OCI-LY1 (cell line): ENCODE data around the gene SSH2.

Experiments used
- H2AFZ ChIP-seq: fragments of 200-600 bp; sonication (generic), shearing (Covaris generic); 2 replicates; pipeline ENCODE4 v1.6.0; 2014; ENCODE audit warnings: antibody characterized with exemption, mild to moderate bottlenecking, low read length
- H3F3A ChIP-seq: fragments of 200-600 bp; sonication (generic), shearing (Covaris generic); 2 replicates; pipeline ENCODE4 v1.6.0; 2014; ENCODE audit warnings: mild to moderate bottlenecking, antibody characterized with exemption, low read length, moderate library complexity; ENCODE audit not compliant: insufficient read depth
- H3K27ac ChIP-seq: fragments of 200-600 bp; sonication (generic); 2 replicates; pipeline ENCODE4 v1.5.1; 2014; ENCODE audit warnings: low read length, mixed run types, mild to moderate bottlenecking, low read depth; ENCODE audit not compliant: poor library complexity, severe bottlenecking
- H3K27me3 ChIP-seq: fragments of 200-600 bp; sonication (generic); 2 replicates; pipeline ENCODE4 v1.6.0; 2014; ENCODE audit warnings: antibody characterized with exemption, mild to moderate bottlenecking, low read length, moderate library complexity; ENCODE audit not compliant: insufficient read depth
- H3K36me3 ChIP-seq: fragments of 200-600 bp; sonication (generic); 2 replicates; pipeline ENCODE4 v1.6.1; 2014; ENCODE audit warnings: mild to moderate bottlenecking, antibody characterized with exemption, low read length, moderate library complexity, mixed read lengths; ENCODE audit not compliant: insufficient read depth
- H3K4me1 ChIP-seq: fragments of 200-600 bp; sonication (generic); 2 replicates; pipeline ENCODE4 v1.5.1; 2014; ENCODE audit warnings: mild to moderate bottlenecking, low read length, moderate library complexity; ENCODE audit not compliant: insufficient read depth, severe bottlenecking
- H3K4me2 ChIP-seq: fragments of 200-600 bp; sonication (generic), shearing (Covaris generic); 2 replicates; pipeline ENCODE4 v1.6.1; 2014; ENCODE audit warnings: low read length
- H3K4me3 ChIP-seq: fragments of 200-600 bp; sonication (generic); 2 replicates; pipeline ENCODE4 v1.5.1; 2014; ENCODE audit warnings: low read length, low read depth, mild to moderate bottlenecking, mixed read lengths; ENCODE audit not compliant: poor library complexity, severe bottlenecking
- H3K79me2 ChIP-seq: fragments of 200-600 bp; shearing (Covaris generic); 2 replicates; pipeline ENCODE4 v1.6.1; 2016; ENCODE audit warnings: mixed run types, low read length, mixed read lengths; ENCODE audit not compliant: insufficient read depth
- H3K9ac ChIP-seq: fragments of 200-600 bp; sonication (generic), shearing (Covaris generic); 2 replicates; pipeline ENCODE4 v1.6.1; 2014; ENCODE audit warnings: mild to moderate bottlenecking, low read length, mixed read lengths
- H3K9me2 ChIP-seq: fragments of 200-600 bp; sonication (generic), shearing (Covaris generic); 2 replicates; pipeline ENCODE4 v1.6.1; 2014; ENCODE audit warnings: low read depth, mild to moderate bottlenecking, low read length, mixed read lengths
- H3K9me3 ChIP-seq: fragments of 200-600 bp; shearing (Covaris generic); 2 replicates; pipeline ENCODE4 v1.6.1; 2014; ENCODE audit warnings: low read length, mixed read lengths
- H4K20me1 ChIP-seq: fragments of 200-600 bp; sonication (generic), shearing (Covaris generic); 2 replicates; pipeline ENCODE4 v1.6.0; 2016; ENCODE audit warnings: mild to moderate bottlenecking, low read length; ENCODE audit not compliant: insufficient read depth
- CTCF ChIP-seq: fragments of 200-600 bp; sonication (generic), shearing (Covaris generic); IDR thresholded peaks from 2 replicates; pipeline ENCODE4 v1.5.1; 2017; ENCODE audit warnings: mild to moderate bottlenecking, antibody characterized with exemption, low read length, moderate library complexity, mixed read lengths
- EZH2 ChIP-seq: fragments of 200-600 bp; sonication (generic), shearing (Covaris generic); IDR thresholded peaks from 2 replicates; pipeline ENCODE4 v1.8.0; 2017; ENCODE audit warnings: borderline replicate concordance, mixed run types, mild to moderate bottlenecking, antibody characterized with exemption, low read length, moderate library complexity, mixed read lengths

The SSH2 gene

DNA sequence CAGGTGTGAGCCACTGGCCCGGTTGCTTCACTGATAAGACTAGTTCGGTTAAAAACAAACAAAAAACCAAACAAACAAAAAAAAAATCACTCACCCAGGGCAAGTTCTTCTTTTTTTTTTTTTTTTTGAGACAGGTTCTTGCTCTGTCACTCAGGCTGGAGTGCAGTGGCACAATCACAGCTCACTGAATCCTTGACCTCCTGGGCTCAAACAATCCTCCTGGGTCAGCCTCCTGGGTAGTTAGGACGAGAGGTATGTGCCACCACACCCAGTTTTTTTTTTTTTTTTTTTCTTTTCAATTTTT is 187.9 kb downstream of the SSH2 start:
- peaks cover 20% of the 10 kb centered on the region for H3K36me3 ChIP-seq
- H3K79me2 ChIP-seq, result peaks cover 36% of the 10 kb centered on the region
- peak overlapping the region; percentile 39; the same call in 1 of the 2 replicates for H3K9ac ChIP-seq

GRCh38 chr17:29740017-29740416 is 190.0 kb downstream of the SSH2 start:
- Histone ChIP-seq H3K9me3 (no peaks in the 10 kb centered on the region), H3K4me3 (no peak overlapping the region), H3K36me3 (peaks cover 20% of the 10 kb centered on the region), H3K4me2 (peak overlapping the region; percentile 10; the same call in 1 of the 2 replicates), H3K79me2 (peaks cover 20% of the 10 kb centered on the region), H3K4me1 (peaks cover 54% of the 10 kb centered on the region), H3K9ac (no peak overlapping the region; the same call in 1 of the 2 replicates), H3K9me2 (no peaks in the 10 kb centered on the region), H4K20me1 (no peaks in the 10 kb centered on the region), H3K27ac (peak overlapping the region; percentile 84), H3K27me3 (no peaks in the 10 kb centered on the region), H3F3A (no peaks in the 10 kb centered on the region), H2AFZ (no peak overlapping the region)
- TF ChIP-seq CTCF (no peak), EZH2 (no peak)

More for the DNA sequence above, 187.9 kb downstream of the SSH2 start:
- H3K27ac ChIP-seq, result peak overlapping the region; percentile 84
- H4K20me1 ChIP-seq, result no peaks in the 10 kb centered on the region
- no peaks in the 10 kb centered on the region for H3K9me3 ChIP-seq
- H2AFZ ChIP-seq, result no peak overlapping the region
- no peak for TF ChIP-seq CTCF
- no peak for TF ChIP-seq EZH2
- peak overlapping the region; percentile 44 for H3K4me3 ChIP-seq
- no peaks in the 10 kb centered on the region for H3K9me2 ChIP-seq
- H3K27me3 ChIP-seq, result no peaks in the 10 kb centered on the region
- peak overlapping the region; percentile 46; the same call in 1 of the 2 replicates for H3K4me2 ChIP-seq
- H3F3A ChIP-seq, result no peaks in the 10 kb centered on the region
- H3K4me1 ChIP-seq, result peaks cover 74% of the 10 kb centered on the region

- Histone ChIP-seq H3K27ac (no peak overlapping the region), H3K27me3 (no peaks in the 10 kb centered on the region), H3K4me3 (no peak overlapping the region), H3K4me1 (peaks cover 15% of the 10 kb centered on the region), H3F3A (no peaks in the 10 kb centered on the region), H3K79me2 (peaks cover 13% of the 10 kb centered on the region), H4K20me1 (no peaks in the 10 kb centered on the region), H3K4me2 (no peak overlapping the region), H3K36me3 (peaks cover 39% of the 10 kb centered on the region), H3K9me3 (no peaks in the 10 kb centered on the region), H2AFZ (no peak overlapping the region), H3K9me2 (no peaks in the 10 kb centered on the region), H3K9ac (no peak overlapping the region)
- no peak for TF ChIP-seq CTCF
- TF ChIP-seq EZH2, result no peak
These were observed 195.4 kb downstream of the SSH2 start for GRCh38 chr17:29734640-29735039.
